Breast epithelium (tissue), 4 donors: Measurements from ENCODE around the gene ZNF496. TPM values are rescaled to one million over a fixed set of nuclear protein-coding genes. Genes with fewer than 3 reads are reported as not detected.

Experiments
- DNase-seq, 2 donors: peaks; one replicate each; pipeline ENCODE4 v3.0.0-alpha.2; 2019; ENCODE audit warnings: low spot score in 2 of 2
- H3K27ac ChIP-seq, 2 donors: fragments of 200-600 bp; sonication (generic) in 1 of 2; one replicate each; pipeline ENCODE4 v1.5.1; 2016 to 2019; ENCODE audit warnings: mild to moderate bottlenecking in 1 of 2
- H3K27me3 ChIP-seq, 2 donors: fragments of 200-600 bp; sonication (generic) in 1 of 2; one replicate each; pipeline versions ENCODE4 v1.5.1 to v1.6.0; 2017 to 2019; ENCODE audit warnings: control low read depth in 1 of 2, mild to moderate bottlenecking in 1 of 2
- H3K36me3 ChIP-seq: fragments of 200-600 bp; one replicate; pipeline ENCODE4 v1.5.1; 2019
- H3K4me1 ChIP-seq, 2 donors: fragments of 200-600 bp; sonication (generic); one replicate each; pipeline ENCODE4 v1.5.1; 2016 to 2019; ENCODE audit warnings: control low read depth in 1 of 2
- H3K4me3 ChIP-seq, 3 donors: fragments of 200-600 bp; sonication (generic); 1 replicate in 2 of 3; 2 replicates in 1 of 3; pipeline ENCODE4 v1.5.1; 2016 to 2019; ENCODE audit warnings: mild to moderate bottlenecking in 3 of 3, moderate library complexity in 2 of 3
- H3K9me3 ChIP-seq, 2 donors: fragments of 200-600 bp; sonication (generic) in 1 of 2; one replicate each; pipeline ENCODE4 v1.5.1; 2016 to 2019; ENCODE audit warnings: control low read depth in 1 of 2
- POLR2A ChIP-seq: fragments of 450-650 bp; IDR thresholded peaks from one replicate; pipeline ENCODE4 v1.6.1; 2016; ENCODE audit warnings: antibody characterized with exemption, mild to moderate bottlenecking, moderate library complexity
- POLR2AphosphoS5 ChIP-seq, 3 donors: sonication (generic); formaldehyde crosslinking; IDR thresholded peaks; one replicate each; pipeline ENCODE4 v1.6.1; 2017; ENCODE audit warnings: antibody characterized with exemption in 3 of 3
- intact Hi-C: fragments of 100-400 bp; cut with DNase I; formaldehyde crosslinking; loops from one replicate; pipeline ENCODE4 v1.15.1; 2023; ENCODE audit warnings: low total_unique reads
- total RNA-seq, 3 donors: library from RNA; depleted of rRNA; stranded (reverse); fragments of >200 nt; gene quantifications; one replicate each; pipeline ENCODE4 v1.1.0, GENCODE V29; 2016
- TF ChIP-seq, protein P1 (sequence below), 3 donors: fragments of 450-650 bp; IDR thresholded peaks; one replicate each; pipeline ENCODE4 v1.5.1; 2016 to 2017; ENCODE audit warnings: antibody characterized with exemption in 3 of 3, mild to moderate bottlenecking in 3 of 3, moderate library complexity in 3 of 3

Gene ZNF496
- total RNA-seq, 3 donors from 2014 or later, result 29.4 to 39.4 (median 31.1) TPM

- intact Hi-C loops, result no loop called here
- Histone ChIP-seq H3K4me1 (peaks cover 4 to 7% of the 10 kb centered on the region in 2 donors), H3K9me3 (no peaks in the 10 kb centered on the region), H3K36me3 (no peaks in the 10 kb centered on the region), H3K4me3 (no peak overlapping the region), H3K27me3 (no peaks in the 10 kb centered on the region), H3K27ac (no peak overlapping the region)
- no peak for TF ChIP-seq POLR2A
- no peak for TF ChIP-seq POLR2AphosphoS5 (IDR thresholded peaks at IDR 0.05)
- TF ChIP-seq, protein P1, sequence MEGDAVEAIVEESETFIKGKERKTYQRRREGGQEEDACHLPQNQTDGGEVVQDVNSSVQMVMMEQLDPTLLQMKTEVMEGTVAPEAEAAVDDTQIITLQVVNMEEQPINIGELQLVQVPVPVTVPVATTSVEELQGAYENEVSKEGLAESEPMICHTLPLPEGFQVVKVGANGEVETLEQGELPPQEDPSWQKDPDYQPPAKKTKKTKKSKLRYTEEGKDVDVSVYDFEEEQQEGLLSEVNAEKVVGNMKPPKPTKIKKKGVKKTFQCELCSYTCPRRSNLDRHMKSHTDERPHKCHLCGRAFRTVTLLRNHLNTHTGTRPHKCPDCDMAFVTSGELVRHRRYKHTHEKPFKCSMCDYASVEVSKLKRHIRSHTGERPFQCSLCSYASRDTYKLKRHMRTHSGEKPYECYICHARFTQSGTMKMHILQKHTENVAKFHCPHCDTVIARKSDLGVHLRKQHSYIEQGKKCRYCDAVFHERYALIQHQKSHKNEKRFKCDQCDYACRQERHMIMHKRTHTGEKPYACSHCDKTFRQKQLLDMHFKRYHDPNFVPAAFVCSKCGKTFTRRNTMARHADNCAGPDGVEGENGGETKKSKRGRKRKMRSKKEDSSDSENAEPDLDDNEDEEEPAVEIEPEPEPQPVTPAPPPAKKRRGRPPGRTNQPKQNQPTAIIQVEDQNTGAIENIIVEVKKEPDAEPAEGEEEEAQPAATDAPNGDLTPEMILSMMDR (IDR thresholded peaks at IDR 0.05), result no peak
- DNase-seq, result no peak
Observed at GRCh38 chr1:247326411-247327130, 5.1 kb downstream of the ZNF496 start.

DNA sequence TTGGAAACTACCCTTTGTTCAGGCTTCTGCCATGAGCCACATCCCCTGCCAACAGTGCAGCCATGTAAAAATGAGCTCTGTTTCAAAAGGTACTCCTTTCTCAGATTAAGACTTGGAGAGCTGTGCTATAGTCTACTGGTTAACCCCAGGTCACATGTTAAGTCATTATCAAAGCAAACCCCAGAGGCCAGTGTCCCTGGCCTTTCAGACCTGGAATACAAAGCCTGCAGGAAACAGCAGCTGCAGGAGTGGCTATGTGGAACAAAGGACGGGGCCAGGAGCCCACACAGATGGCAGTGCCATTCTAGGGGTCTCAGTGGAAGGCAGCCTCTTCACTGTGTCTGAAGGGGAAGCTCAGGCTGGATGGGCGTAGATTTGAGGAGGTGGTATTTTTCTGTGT lies 6.7 kb downstream of the ZNF496 start:
- H3K27me3 ChIP-seq, result no peaks in the 10 kb centered on the region
- DNase-seq, result no peak
- H3K4me1 ChIP-seq, result no peaks in the 10 kb centered on the region
- TF ChIP-seq, protein P1 (IDR thresholded peaks at IDR 0.05), result no peak
- TF ChIP-seq POLR2A, result no peak
- TF ChIP-seq POLR2AphosphoS5 (IDR thresholded peaks at IDR 0.05), result no peak
- intact Hi-C loops, result no loop called here
- peaks cover 5% of the 10 kb centered on the region for H3K36me3 ChIP-seq
- no peak overlapping the region for H3K27ac ChIP-seq
- H3K4me3 ChIP-seq, result no peak overlapping the region
- H3K9me3 ChIP-seq, result no peaks in the 10 kb centered on the region

- Histone ChIP-seq H3K36me3 (peaks cover 5% of the 10 kb centered on the region), H3K27ac (no peak overlapping the region), H3K4me3 (no peak overlapping the region), H3K9me3 (no peaks in the 10 kb centered on the region), H3K27me3 (no peaks in the 10 kb centered on the region), H3K4me1 (no peaks in the 10 kb centered on the region)
- TF ChIP-seq, protein P1 (IDR thresholded peaks at IDR 0.05), result no peak
- TF ChIP-seq POLR2AphosphoS5 (IDR thresholded peaks at IDR 0.05) (no peak), POLR2A (no peak)
- no peak for DNase-seq
- intact Hi-C loops, result no loop called here
Observed at GRCh38 chr1:247324204-247324787, 7.4 kb downstream of the ZNF496 start.

DNA sequence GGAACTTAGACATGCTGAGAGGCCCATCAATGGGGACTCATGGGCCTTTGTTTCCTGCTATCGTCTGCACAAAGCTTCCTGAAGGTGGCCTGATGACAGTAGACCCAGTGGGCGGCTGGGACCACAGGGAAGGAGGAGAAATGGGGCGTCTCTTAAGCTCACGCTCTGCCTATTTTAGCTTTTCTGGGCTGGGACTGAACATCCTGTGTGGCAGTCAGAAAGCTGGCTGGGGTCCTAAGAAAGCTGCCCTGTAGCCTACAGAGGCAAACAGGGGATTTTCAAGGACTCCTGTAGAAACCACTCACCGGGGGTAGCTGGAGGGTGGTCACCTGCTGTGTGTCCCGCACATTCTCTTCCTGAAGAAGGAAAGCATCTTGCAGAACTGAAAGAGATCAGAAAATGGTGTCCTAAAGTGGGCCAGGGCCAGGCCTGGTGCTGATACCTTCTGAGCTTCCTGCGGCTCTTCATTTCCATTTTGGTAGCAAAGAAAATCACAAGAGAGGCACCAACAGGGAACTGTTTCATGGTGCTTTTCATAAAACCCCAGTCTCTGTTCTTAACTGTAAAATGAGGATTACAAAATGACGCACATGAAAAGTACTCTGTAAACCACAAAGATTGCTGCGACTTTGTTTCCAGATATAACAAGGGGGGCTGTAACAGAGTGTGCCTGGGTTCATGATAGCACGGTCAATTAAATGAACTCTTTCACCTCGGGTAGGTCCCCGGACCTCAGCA lies 8.6 kb downstream of the ZNF496 start:
- no peak for DNase-seq
- Histone ChIP-seq H3K27ac (no peak overlapping the region), H3K27me3 (no peaks in the 10 kb centered on the region), H3K4me1 (no peaks in the 10 kb centered on the region), H3K36me3 (peaks cover 5% of the 10 kb centered on the region), H3K4me3 (no peak overlapping the region), H3K9me3 (no peaks in the 10 kb centered on the region)
- TF ChIP-seq, protein P1 (IDR thresholded peaks at IDR 0.05), result no peak
- TF ChIP-seq POLR2AphosphoS5 (IDR thresholded peaks at IDR 0.05), result no peak
- TF ChIP-seq POLR2A, result no peak
- intact Hi-C loops, result no loop called here

GRCh38 chr1:247322442-247322841 lies 9.2 kb downstream of the ZNF496 start:
- TF ChIP-seq POLR2AphosphoS5 (IDR thresholded peaks at IDR 0.05), result no peak
- TF ChIP-seq POLR2A, result no peak
- TF ChIP-seq, protein P1 (IDR thresholded peaks at IDR 0.05), result no peak
- Histone ChIP-seq H3K27ac (no peak overlapping the region), H3K4me1 (no peaks in the 10 kb centered on the region), H3K9me3 (no peaks in the 10 kb centered on the region), H3K27me3 (no peaks in the 10 kb centered on the region), H3K36me3 (peaks cover 5% of the 10 kb centered on the region), H3K4me3 (no peak overlapping the region)
- no peak for DNase-seq
- intact Hi-C loops, result no loop called here
